HG02852 (cell line): Measurements from ENCODE around the gene NPFFR2.

Experiments used
- ATAC-seq: cut with Tn5 transposase; IDR thresholded peaks from one replicate; pipeline ENCODE4 v1.9.1; 2021; ENCODE audit warnings: mild to moderate bottlenecking, moderate library complexity; ENCODE audit not compliant: unreplicated experiment

The NPFFR2 gene

DNA sequence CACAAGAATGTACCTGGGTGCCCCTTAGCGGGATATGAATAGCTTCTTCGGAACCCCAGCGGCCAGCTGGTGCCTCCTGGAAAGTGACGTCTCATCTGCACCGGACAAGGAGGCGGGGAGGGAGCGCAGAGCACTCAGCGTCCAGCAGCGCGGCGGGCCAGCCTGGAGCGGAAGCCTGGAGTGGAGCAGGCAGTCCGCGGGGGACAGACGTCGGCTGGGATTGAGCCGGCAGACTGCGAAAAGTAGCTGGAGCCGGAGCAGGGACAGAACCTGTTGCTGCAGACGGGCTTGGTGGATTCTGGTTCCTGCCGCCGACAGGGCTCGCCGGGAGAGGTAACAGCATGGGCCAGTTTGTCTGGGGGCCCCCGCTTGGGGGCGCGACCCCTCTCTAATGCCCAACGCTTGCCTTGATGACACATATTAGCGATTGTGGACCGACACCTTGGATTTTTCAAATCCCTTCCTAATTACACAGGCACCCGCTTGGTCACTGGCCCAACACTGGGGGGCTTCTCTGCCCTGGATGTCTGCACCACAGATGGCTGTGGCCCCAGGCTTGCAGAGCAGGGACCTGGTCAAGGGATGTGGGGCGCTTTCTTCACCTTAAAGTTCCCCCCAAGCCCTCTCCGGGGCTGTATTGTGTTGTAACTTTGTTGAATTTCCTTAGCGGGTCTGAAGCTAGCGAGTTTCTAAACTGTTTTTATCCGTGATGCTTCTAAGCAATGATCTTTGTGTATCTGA lies at the start of gene NPFFR2:
NPFFR2 (plus strand) TSS at position 133 of the 741 bp plus-strand sequence. CDS start 96,592 bp downstream, outside the sequence.
- no peak for ATAC-seq

DNA sequence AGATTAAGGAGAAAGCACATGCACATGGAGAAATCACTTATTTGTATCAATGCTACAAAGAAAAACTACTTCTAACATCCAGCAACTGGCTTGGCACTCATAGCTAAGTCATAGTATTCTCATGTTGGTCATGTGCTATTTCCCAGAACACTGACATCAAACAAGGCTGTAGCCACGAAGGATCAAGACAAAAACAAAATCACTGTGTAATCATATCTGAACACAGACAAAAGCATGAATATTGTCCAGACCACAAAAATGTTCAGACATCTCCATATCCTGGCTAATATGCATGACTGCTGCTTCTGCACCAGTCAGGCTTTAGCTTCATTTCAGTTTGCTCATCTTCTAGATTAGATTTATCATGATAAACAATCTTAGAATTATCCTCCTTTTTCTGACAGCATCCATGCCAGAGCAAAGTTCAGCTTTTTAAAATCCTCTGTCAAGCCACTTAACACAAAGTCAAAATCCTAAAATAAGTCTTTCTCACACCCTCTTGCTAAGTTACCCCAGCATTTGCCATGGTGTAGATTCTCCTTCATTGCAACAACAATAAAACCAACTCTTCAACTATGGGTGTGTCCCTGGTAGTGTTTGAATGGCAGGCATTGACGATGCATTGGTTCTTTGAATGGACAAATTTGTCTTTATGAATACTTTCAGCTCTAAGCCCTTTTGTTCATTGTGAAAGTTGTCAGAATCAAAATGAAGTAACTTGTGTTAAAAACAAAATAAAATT lies 39.1 kb upstream of the NPFFR2 start:
- ATAC-seq, result no peak

DNA sequence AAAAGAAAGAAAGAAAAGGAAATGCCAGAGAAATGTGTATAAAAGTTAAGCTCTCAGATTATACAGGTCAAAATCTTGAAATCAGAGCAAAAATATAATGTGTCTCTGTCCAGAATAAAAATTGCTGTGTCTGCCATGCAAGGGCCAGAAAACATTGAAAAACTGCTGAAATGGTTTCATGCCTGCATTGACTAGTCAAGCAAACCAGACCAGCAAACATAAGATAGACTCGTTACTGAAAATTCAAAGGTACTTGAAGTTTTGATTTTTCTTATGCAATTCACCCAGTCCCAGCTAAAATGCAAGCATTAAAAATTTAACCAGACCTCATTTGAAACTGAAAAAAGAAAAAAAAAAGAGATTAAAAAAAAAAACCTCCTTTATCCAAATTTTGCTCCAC lies 37.2 kb upstream of the NPFFR2 start:
- ATAC-seq, result no peak

DNA sequence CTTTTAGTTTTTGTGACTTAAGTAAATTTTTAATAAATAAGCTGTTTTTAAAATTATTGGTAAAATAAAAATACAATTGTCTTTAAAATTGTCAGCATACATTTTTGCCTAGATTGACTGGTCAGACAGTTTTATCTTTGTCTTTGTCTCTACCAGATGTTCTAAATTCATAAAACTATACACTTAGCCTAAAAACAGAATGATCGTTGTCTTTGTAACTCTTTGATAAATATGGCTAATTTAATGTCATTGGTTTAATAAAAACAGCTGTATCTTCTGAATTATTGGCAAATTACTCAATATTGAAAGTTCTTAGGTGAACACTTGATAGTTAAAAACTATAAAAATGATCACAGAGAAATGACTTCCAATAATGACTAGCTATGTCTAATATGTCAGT lies 36.5 kb upstream of the NPFFR2 start:
- ATAC-seq, result no peak

DNA sequence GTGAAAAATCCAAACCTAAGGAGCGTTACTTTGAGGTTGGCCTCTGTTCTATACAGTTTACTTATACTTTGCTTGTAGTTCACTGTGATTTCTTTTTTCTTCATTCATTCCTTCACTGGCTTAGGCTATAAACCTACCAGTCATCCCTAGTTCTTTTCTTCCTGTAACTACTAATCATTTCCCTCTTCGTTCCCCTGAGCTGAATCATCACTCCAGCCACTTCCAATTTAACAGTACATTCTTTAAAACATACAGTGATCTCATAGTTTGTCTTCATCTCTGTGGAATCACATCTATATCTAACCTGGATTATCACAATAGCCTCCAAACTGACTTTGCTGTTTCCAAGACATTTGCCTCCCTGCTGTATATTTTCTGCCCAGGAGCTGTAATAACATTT lies 25.2 kb upstream of the NPFFR2 start:
- no peak for ATAC-seq

DNA sequence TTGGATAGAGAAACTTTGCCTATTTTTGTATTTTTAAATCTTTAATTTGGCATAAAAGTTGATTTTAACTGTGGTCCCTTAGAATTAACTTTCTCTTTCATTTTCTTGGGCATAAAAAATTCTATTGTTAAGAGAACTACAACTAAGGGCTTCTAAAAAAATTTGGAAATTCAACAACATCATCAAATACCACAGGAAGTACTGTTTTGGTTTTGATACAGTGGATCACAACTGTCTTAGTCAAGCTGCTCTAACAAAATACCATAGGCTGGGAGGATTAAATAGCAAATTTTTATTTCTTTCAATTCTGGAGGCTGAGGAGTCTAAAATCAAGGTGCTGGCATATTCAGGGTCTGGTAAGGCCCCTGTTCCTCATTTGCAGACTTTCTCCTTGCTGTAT lies 19.9 kb upstream of the NPFFR2 start:
- ATAC-seq, result no peak

DNA sequence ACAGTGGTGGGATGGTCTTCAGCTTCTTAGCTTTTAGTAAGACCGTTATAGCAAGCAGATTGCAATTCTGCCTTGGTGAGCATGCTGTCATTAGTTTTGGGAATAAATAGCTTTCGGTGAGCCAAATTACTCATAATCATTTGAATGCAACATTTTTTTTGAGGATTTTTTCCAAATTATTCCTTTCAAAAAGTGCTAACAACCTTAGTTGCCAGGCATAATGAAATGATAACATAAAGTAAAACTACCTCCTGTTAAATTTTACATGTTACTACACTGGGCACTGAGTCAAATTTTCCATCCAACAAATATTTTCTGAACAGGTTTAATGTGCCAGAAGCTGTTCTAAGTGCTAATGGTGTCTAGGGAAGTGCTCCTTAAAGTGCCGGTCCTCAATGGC lies 15.8 kb upstream of the NPFFR2 start:
- no peak for ATAC-seq

DNA sequence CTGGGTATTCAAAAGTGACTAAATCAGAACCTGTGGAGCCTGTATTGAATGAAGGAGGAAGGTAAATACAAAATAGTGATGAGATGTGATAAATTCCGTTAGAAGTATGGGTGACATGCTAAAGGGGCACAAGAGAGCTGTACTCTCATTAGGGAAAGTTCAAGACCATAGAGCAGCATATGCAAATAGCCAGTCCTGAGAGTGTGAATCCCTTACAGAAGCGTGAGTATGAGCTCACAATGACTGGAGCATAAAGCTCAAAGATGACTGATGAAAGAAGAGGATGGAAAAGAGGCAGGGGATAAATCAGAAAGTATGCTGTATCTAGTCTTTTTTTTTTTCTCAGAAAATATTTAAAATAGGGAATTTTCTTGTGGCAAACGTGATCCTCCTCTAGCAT lies 12.1 kb upstream of the NPFFR2 start:
- no peak for ATAC-seq

DNA sequence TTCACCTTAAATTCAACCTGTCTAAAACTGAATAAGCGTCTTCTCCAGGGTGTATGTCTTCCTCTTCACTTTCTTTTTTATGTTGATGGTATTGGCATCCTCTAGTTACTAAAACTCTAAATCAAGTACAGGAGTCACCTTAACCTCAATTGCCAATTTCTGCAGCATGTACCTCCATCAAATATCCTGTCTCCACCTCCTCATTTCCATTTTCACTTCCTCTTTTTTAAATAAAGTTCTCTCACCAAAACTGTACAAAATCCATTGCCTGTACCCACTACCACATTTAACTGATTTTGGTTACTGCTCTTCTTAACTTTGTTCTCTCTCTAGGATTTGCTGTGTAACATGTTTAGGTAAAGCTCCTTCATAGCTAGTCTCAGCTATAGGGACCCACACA lies 9.2 kb upstream of the NPFFR2 start:
- ATAC-seq, result no peak

DNA sequence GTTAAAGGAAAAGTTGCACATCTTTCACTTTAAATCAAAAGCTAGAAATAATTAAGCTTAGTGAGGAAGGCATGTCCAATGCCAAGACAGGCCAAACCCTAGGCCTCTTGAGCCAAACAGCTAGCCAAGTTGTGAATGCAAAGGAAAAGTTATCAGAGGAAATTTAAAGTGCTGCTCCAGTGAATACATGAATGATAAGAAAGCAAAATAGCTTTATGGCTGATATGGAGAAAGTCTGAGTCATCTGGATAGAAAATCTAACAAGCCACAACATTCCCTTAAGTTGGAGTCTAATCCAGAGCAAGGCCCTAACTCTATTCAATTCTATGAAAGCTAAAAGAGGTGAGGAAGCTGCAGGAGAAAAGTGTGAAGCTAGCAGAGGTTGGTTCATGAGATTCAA lies 23.8 kb downstream of the NPFFR2 start:
- no peak for ATAC-seq

DNA sequence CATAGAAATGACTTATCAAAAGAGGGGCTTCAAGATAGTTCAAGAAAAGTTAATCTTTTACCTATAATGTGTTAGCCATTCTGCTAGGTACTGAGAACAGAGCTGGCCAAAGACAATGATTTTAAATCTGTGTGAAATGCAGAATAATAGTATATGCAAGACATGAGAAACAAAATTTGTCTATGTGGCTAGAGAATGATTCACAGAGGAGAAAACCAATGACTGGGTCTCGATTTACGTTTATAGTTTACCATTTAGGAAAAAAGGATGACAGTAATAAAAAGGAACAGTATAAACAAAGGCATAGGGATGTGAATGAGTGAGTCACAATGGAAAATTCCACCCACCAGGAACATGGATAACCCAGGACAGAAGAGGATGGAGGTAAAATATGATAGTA lies 31.9 kb downstream of the NPFFR2 start:
- ATAC-seq, result no peak

DNA sequence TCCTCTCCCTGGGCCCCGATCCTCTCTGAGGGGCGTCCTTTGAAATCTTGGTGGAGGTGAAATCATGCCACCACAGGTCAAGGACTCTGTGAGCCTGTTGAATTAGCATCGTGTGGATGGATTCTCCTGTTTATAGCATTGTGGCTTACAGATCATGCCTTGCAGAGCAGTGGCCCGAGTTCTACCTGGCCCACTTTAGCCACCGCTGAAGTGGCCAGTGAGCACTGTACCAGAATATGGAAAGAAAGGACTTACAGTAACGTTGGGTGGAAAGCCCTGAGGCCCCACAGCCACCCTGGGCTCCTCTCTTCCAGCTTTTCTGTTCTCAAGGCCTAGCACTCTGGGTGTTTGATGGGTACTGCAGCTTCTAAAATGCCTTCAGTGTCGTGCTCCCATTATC lies 35.3 kb downstream of the NPFFR2 start:
- ATAC-seq, result no peak

DNA sequence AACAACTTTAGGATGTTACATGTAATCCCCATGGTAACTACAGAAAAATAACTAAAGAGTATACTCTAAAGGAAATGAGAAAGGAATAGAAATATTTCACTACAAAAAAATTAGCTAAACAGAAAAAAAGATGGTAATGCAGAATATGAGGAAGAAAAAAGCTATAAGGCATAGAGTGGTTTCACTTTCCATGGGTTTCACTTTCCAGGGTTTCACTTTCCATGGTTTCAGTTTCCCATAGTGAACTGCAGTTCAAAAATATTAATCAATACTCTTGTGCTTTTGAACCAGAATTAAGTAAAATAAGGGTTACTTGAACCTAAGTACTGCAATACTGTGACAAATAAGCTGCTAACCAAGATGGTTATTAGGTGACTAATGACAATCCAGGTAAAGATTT lies 42.0 kb downstream of the NPFFR2 start:
- ATAC-seq, result no peak

DNA sequence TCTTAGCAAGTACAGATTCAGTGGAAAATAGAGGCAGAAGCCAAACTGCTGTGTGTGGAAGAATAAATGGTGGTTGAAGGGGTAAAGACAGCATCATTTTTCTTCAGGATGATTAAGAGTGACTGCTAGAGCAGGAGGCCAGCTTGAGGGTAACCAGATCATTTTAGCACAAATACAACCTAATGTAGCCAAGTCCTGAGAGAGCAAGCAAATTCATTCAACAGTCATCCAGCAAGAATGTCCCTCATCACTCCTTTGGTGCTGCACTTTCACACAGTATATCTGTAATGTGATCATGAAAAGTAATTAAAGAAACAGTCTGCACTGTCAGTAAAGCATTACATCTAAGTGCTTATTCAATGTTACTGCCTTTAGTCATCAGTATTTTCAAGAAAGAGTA lies 44.8 kb downstream of the NPFFR2 start:
- no peak for ATAC-seq

DNA sequence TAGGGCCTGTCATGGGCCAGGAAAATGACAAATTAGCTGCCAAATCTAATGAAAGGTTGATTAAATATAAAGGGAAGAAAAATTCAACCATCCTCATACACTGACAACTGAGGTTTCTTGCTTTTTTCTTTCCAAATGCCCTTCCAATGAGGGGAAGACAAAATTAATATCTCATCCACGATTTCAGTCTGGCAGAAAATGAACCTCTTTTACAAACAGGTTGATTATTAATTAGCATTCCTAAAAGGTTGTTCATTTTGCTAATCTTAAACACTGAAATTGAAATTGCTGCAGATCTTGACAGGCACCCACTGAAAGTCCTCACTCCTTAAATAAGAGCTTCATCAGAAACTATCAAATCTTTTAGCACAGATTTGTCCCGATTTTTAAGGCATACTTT lies 45.5 kb downstream of the NPFFR2 start:
- no peak for ATAC-seq

DNA sequence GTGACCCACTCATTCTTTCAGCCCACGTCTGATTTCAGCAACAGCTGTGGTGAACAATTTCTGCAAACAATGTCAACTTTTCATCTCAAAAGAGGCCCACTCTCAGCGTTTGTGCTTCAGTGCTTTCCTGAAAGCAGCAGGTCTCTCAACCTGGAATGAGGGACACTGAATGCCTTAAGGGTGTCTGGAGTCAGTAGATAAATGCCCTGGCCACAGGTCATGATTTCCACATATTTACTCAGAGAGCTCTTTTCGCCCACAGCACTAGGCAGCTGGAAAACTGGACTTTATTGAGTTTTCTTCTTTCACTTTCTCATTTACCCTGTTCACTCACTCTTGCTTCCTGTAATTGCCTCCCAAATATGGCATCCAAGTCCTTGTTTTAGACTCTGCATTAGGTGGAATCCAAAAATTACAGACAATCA lies 52.8 kb downstream of the NPFFR2 start:
- peak; percentile 87 for ATAC-seq

DNA sequence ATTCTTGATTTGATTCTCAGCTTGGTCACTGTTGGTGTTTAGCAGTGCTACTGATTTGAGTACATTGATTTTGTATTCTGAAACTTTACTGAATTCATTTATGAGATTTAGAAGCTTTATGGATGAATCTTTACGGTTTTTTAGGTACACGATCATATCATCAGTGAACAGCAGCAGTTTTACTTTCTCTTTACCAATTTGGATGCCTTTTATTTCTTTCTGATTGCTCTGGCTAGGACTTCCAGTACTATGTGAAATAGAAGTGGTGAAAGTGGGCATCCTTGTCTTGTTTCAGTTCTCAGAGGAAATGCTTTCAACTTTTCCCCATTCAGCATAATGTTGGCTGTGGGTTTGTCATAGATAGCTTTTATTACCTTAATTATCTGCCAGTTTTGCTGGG lies 58.8 kb downstream of the NPFFR2 start:
- ATAC-seq, result peak; percentile 48

DNA sequence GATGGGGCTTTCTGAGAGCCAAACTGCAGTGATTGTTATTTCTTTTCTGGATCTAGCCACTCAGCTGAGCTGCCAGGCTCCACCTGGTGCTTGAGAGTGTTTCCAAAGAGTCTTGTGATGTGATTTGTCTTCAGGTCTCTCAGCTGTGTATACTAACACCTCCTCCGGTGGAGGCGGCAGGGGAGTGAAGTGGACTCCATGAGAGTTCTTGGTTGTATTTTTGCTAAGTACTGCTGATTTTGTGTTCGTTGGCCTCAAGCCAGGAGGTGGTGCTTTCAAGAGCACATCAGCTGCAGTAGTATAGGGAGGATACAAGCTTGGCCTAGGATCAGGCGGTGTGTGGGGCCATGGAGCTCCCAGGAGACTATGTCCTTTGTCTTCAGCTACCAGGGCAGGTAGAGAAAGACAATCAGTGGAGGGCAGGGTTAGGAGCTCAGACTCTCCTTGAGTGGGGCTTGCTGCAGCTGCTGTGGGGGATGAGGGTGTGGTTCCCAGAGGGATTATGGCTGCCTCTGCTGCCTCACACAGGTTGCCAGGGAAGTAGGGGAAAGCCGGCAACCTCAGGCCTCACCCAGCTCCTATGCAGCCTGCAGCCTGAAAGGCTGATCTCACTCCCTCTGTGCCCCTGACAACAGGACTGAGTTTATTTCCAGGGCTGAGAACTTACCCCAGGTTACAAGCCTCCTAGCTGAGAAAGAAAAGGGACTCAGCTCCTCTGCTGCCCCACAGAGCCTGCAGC lies 62.4 kb downstream of the NPFFR2 start:
- no peak for ATAC-seq

DNA sequence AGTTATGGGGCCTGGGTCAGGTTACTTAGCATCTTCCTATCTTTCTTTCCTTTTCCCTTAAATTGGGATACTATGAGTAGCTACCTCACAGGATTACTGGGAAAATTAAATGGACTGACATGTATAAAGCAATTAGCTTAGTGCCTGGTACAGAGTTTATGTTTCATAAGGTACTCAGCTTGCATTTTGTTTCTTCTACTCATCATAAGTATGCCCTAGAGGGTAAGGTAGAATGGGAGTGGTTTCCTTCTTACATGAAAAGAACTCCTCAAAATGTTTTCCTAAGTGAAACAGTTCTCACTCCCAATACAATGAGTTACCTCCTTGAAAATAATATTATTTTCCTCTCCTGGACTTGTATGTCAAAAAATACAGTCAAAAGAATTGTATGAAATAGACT lies 75.7 kb downstream of the NPFFR2 start:
- no peak for ATAC-seq

DNA sequence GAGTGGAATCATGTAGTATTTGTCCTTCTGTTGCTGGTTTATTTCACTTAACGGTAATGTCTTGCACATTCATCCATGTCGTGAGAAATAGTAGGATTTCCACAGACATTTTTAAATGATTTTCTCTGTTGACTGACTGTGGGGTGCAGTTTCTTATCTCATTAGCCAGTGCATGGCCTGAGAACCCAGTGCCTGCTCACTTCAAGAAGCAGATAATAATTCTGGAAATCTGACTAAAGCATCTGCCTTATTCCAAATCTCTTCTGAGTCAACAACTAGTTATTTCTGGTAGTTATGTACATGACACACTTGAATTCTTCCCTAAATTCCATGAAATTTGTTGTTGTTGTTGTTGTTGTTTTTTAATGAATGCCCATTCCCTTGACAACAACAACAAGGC lies 77.6 kb downstream of the NPFFR2 start:
- no peak for ATAC-seq

DNA sequence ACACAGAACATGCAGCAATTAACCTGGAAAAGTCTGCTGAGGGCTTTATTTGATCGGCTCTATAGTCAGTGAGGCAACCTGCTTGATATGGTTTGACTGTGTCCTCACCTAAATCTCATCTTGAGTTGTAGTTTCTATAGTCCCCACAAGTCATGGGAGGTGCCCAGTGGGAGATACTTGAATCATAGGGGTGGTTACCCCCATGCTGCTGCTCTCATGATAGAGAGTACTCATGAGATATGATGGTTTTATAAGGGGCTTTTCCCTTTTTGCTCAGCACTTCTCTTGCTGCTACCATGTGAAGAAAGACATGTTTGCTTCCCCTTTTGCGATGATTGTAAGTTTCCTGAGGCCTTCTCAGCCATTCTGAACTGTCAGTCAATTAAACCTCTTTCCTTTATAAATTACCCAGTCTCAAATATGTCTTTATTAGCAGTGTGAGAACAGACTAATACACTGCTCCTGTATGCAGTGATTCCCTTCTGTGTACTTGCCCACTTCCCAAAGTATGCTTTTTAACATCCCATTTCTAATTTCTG lies 78.2 kb downstream of the NPFFR2 start:
- peak; percentile 25 for ATAC-seq

DNA sequence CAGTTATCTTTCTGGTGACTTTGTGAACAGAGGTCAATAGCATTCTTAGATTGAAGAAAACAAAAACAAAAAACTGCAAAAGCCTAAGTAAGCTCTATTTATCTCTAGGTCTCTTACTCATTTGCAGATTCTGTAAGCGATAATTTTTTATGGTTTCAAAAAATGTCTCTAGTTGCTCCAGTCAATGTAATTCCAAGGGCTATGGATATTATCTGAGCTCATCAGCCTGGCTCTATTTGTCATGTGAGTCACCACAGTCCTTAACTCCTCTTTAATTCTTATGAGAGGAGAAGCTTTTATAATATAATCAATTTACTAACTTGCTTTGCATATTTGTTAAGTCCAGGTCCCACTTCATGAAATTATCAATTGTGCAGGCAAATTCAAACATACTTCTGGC lies 79.1 kb downstream of the NPFFR2 start:
- no peak for ATAC-seq
